ENCODE results near the gene TMEM43. TPM values are rescaled to one million over a fixed set of nuclear protein-coding genes. Genes with fewer than 3 reads are reported as not detected.

Gene TMEM43
- total and polyA plus RNA-seq, 2 donors: 84.1 to 106 TPM

- Histone ChIP-seq H3K27ac (ENCODE audit: low read depth) (no peak overlapping the region), H3K36me3 (ENCODE audit: insufficient read depth) (no peaks in the 10 kb centered on the region), H3K4me1 (ENCODE audit: insufficient read depth) (peaks cover 2% of the 10 kb centered on the region), H3K4me3 (ENCODE audit: low read depth, low read length) (no peak overlapping the region)
- no peak for DNase-seq (ENCODE audit: extremely low spot score)
- WGBS: 66% methylated on average over 3 of the region's 3 CpGs
These were observed 50.7 kb downstream of the TMEM43 start for GRCh38 chr3:14175383-14176037.

GRCh38 chr3:14177580-14178246 lies 52.9 kb downstream of the TMEM43 start:
- Histone ChIP-seq H3K4me1 (ENCODE audit: insufficient read depth) (peaks cover 2% of the 10 kb centered on the region), H3K27ac (ENCODE audit: low read depth) (peak overlapping the region; percentile 94), H3K36me3 (ENCODE audit: insufficient read depth) (no peaks in the 10 kb centered on the region), H3K4me3 (ENCODE audit: low read depth, low read length) (peak overlapping the region; percentile 78)
- DNase-seq (ENCODE audit: extremely low spot score): no peak
- 4% methylated on average over 10 of the region's 10 CpGs for WGBS

- WGBS: under 1% methylated on average over 78 of the region's 78 CpGs
- DNase-seq (ENCODE audit: extremely low spot score): peak; percentile 99
- Histone ChIP-seq H3K27ac (ENCODE audit: low read depth) (peak within 1 kb of the TSS; percentile 94), H3K36me3 (ENCODE audit: insufficient read depth) (no peaks in the 10 kb centered on the region), H3K4me1 (ENCODE audit: insufficient read depth) (peaks cover 2% of the 10 kb centered on the region), H3K4me3 (ENCODE audit: low read depth, low read length) (peak within 1 kb of the TSS; percentile 78)
These were observed 53.6 kb downstream of the TMEM43 start, which contains the start of the genes LSM3 and XPC for GRCh38 chr3:14178247-14179113. LSM3 (plus strand) TSS chr3:14178817; CDS start chr3:14178861, 44 bp downstream. XPC (minus strand) TSS chr3:14178601; CDS start chr3:14178568, 33 bp downstream.

GRCh38 chr3:14179114-14179465 lies 54.2 kb downstream of the TMEM43 start:
- 3% methylated on average over 3 of the region's 3 CpGs for WGBS
- Histone ChIP-seq H3K4me3 (ENCODE audit: low read depth, low read length) (peak overlapping the region; percentile 78), H3K36me3 (ENCODE audit: insufficient read depth) (no peaks in the 10 kb centered on the region), H3K27ac (ENCODE audit: low read depth) (peak overlapping the region; percentile 68), H3K4me1 (ENCODE audit: insufficient read depth) (peaks cover 2% of the 10 kb centered on the region)
- no peak for DNase-seq (ENCODE audit: extremely low spot score)

- H3K4me1 ChIP-seq (ENCODE audit: insufficient read depth): peaks cover 2% of the 10 kb centered on the region
- WGBS: 100% methylated on average over 1 of the region's 1 CpG
- H3K36me3 ChIP-seq (ENCODE audit: insufficient read depth): no peaks in the 10 kb centered on the region
- no peak overlapping the region for H3K4me3 ChIP-seq (ENCODE audit: low read depth, low read length)
- H3K27ac ChIP-seq (ENCODE audit: low read depth): no peak overlapping the region
- DNase-seq (ENCODE audit: extremely low spot score): no peak
These were observed 54.9 kb downstream of the TMEM43 start for GRCh38 chr3:14179795-14180194.

- WGBS: 95% methylated on average over 3 of the region's 3 CpGs
- peaks cover 4% of the 10 kb centered on the region for H3K36me3 ChIP-seq (ENCODE audit: insufficient read depth)
- H3K4me1 ChIP-seq (ENCODE audit: insufficient read depth): peaks cover 2% of the 10 kb centered on the region
- no peak overlapping the region for H3K4me3 ChIP-seq (ENCODE audit: low read depth, low read length)
- H3K27ac ChIP-seq (ENCODE audit: low read depth): no peak overlapping the region
- no peak for DNase-seq (ENCODE audit: extremely low spot score)
These were observed 56.4 kb downstream of the TMEM43 start for GRCh38 chr3:14181253-14181652.

- Histone ChIP-seq H3K4me3 (ENCODE audit: low read depth, low read length) (no peak overlapping the region), H3K4me1 (ENCODE audit: insufficient read depth) (peaks cover 2% of the 10 kb centered on the region), H3K27ac (ENCODE audit: low read depth) (no peak overlapping the region), H3K36me3 (ENCODE audit: insufficient read depth) (peaks cover 7% of the 10 kb centered on the region)
- 52% methylated on average over 2 of the region's 2 CpGs for WGBS
- no peak for DNase-seq (ENCODE audit: extremely low spot score)
These were observed 58.2 kb downstream of the TMEM43 start for GRCh38 chr3:14183015-14183577.

GRCh38 chr3:14186854-14187458 lies 62.1 kb downstream of the TMEM43 start:
- no peak overlapping the region for H3K27ac ChIP-seq (ENCODE audit: low read depth)
- WGBS: 94% methylated on average over 5 of the region's 5 CpGs
- H3K36me3 ChIP-seq (ENCODE audit: insufficient read depth): peaks cover 7% of the 10 kb centered on the region
- no peak for DNase-seq (ENCODE audit: extremely low spot score)
- no peak overlapping the region for H3K4me3 ChIP-seq (ENCODE audit: low read depth, low read length)
- no peaks in the 10 kb centered on the region for H3K4me1 ChIP-seq (ENCODE audit: insufficient read depth)

- 77% methylated on average over 4 of the region's 4 CpGs for WGBS
- Histone ChIP-seq H3K4me3 (ENCODE audit: low read depth, low read length) (no peak overlapping the region), H3K27ac (ENCODE audit: low read depth) (no peak overlapping the region), H3K36me3 (ENCODE audit: insufficient read depth) (peaks cover 7% of the 10 kb centered on the region), H3K4me1 (ENCODE audit: insufficient read depth) (no peaks in the 10 kb centered on the region)
- DNase-seq (ENCODE audit: extremely low spot score): no peak
These were observed 63.3 kb downstream of the TMEM43 start for GRCh38 chr3:14188041-14188754.

Other genes starting within 250 kb of the TMEM43 start
- not detected for gene WNT7A, start 245.0 kb upstream of the TMEM43 start, total RNA-seq
- 0.08 TPM for gene WNT7A, start 245.0 kb upstream of the TMEM43 start, polyA plus RNA-seq
- 7.7 TPM for gene CHCHD4, start 182 bp upstream of the TMEM43 start, total RNA-seq
- gene CHCHD4, start 182 bp upstream of the TMEM43 start, polyA plus RNA-seq: 18.2 TPM
- gene XPC, start 53.5 kb downstream of the TMEM43 start, total RNA-seq: 25.8 TPM
- 27.3 TPM for gene XPC, start 53.5 kb downstream of the TMEM43 start, polyA plus RNA-seq
- 12.2 TPM for gene LSM3, start 53.8 kb downstream of the TMEM43 start, total RNA-seq
- gene LSM3, start 53.8 kb downstream of the TMEM43 start, polyA plus RNA-seq: 13.0 TPM

Data from urinary bladder (tissue), 4 donors.